ENCODE results near the gene ITFG2. TPM values are rescaled to one million over a fixed set of nuclear protein-coding genes. Genes with fewer than 3 reads are reported as not detected.

Gene ITFG2
- total RNA-seq, 4 donors from 2014 or later, result 29.5 to 90.6 (median 48.4) TPM

DNA sequence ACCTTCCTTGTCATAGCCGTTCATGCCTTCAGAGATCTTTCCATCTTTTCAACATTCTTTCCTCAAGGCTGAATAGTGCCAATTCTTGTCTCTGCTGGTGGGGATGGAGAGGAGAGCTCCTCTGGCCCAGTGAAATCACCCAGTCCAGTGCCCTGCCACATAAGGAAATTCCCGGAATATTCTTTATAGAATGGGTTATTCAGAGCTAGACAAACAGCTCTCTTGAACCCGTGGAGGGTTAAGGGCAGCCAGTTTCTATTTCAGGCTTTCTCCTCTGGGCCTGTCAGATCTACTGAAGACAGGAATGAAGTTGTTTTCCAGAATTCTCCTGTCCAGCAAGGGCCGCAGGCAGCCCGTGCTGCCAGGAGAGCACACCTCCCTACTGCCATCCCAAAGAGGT is 30.5 kb downstream of the ITFG2 start:
- in situ Hi-C loops (cut with MboI; ENCODE audit: low pct_ligation_motif_present in 1 of 4, low pct_unique_long_range_greater_than_20kb in 1 of 4, low sequenced_read_pairs in 3 of 4) (no loop called here), intact Hi-C loops (cut with DNase I; ENCODE audit: low total_unique reads) (no loop called here)
- Histone ChIP-seq H3K27me3 (no peaks in the 10 kb centered on the region), H3K36me3 (no peaks in the 10 kb centered on the region), H3K4me3 (no peak overlapping the region), H3K4me1 (no peaks in the 10 kb centered on the region), H3K27ac (peak overlapping the region in 2 of 4 donors; percentile 7 to 30), H3K9me3 (no peaks in the 10 kb centered on the region)
- no peak for TF ChIP-seq POLR2AphosphoS5 (IDR thresholded peaks at IDR 0.05)
- TF ChIP-seq EP300 (IDR thresholded peaks at IDR 0.05; ENCODE audit: low read depth), result no peak
- no peak for TF ChIP-seq POLR2A (IDR thresholded peaks at IDR 0.05)
- TF ChIP-seq, protein P1, sequence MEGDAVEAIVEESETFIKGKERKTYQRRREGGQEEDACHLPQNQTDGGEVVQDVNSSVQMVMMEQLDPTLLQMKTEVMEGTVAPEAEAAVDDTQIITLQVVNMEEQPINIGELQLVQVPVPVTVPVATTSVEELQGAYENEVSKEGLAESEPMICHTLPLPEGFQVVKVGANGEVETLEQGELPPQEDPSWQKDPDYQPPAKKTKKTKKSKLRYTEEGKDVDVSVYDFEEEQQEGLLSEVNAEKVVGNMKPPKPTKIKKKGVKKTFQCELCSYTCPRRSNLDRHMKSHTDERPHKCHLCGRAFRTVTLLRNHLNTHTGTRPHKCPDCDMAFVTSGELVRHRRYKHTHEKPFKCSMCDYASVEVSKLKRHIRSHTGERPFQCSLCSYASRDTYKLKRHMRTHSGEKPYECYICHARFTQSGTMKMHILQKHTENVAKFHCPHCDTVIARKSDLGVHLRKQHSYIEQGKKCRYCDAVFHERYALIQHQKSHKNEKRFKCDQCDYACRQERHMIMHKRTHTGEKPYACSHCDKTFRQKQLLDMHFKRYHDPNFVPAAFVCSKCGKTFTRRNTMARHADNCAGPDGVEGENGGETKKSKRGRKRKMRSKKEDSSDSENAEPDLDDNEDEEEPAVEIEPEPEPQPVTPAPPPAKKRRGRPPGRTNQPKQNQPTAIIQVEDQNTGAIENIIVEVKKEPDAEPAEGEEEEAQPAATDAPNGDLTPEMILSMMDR (IDR thresholded peaks at IDR 0.05), result no peak
- DNase-seq, result no peak
- 84 to 90% methylated on average over 4 to 5 of the region's 5 CpGs for WGBS, 2 donors (ENCODE audit: low coverage in 1 of 2)

DNA sequence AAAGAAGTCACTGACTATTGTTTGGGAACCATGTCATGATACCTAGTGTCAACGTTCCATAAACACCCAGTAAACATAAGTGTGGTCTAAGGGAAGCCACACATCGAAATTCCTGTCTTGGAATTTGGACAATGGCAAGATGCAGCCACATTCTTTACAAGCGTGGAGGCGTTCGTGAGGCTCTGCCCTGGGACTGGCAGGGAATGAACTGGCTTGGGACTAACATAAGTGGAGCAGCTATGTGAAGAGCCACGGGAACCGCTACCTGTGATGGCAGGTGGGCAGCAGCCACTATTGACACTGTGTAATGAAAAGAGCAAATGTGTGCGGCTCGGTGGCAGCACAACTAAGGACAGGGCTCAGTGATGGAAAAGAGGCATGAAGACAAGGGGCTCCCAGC is 32.3 kb downstream of the ITFG2 start:
- DNase-seq, result no peak
- H3K27ac ChIP-seq, result peak overlapping the region in 1 of 4 donors; percentile 30
- 82 to 89% methylated on average over 6 to 9 of the region's 9 CpGs for WGBS, 2 donors (ENCODE audit: low coverage in 1 of 2)
- intact Hi-C loops (cut with DNase I; ENCODE audit: low total_unique reads) (no loop called here), in situ Hi-C loops (cut with MboI; ENCODE audit: low pct_ligation_motif_present in 1 of 4, low pct_unique_long_range_greater_than_20kb in 1 of 4, low sequenced_read_pairs in 3 of 4) (no loop called here)
- TF ChIP-seq EP300 (IDR thresholded peaks at IDR 0.05; ENCODE audit: low read depth), result no peak
- TF ChIP-seq, protein P1 (IDR thresholded peaks at IDR 0.05), result no peak
- no peak for TF ChIP-seq POLR2AphosphoS5 (IDR thresholded peaks at IDR 0.05)
- no peak for TF ChIP-seq POLR2A (IDR thresholded peaks at IDR 0.05)
- no peaks in the 10 kb centered on the region for H3K27me3 ChIP-seq
- H3K9me3 ChIP-seq, result no peaks in the 10 kb centered on the region
- peaks cover 0 to 5% (median 0%) of the 10 kb centered on the region in 4 donors for H3K4me1 ChIP-seq
- H3K4me3 ChIP-seq, result no peak overlapping the region
- H3K36me3 ChIP-seq, result no peaks in the 10 kb centered on the region

DNA sequence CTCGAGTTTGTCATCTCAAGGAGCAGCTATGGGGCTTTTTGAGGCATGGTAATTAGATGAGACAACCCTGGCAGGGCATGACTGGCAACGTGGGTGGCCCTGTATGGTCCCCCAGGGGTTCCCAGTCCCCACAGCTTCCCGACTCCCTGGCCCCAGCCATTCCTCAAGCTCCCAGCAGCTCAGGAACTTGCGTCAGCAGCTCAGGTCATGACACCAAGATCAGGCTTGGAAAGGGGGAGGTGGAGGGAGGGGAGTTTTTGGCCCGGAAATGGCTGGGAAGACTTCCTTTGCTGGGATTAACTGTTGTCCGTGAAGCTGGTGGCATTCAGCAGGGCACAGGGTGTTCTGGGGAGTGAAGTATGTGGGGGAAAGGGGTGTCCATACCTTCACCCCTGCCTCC is 32.8 kb downstream of the ITFG2 start:
- no peak for DNase-seq
- intact Hi-C loops (cut with DNase I; ENCODE audit: low total_unique reads), result no loop called here
- Histone ChIP-seq H3K27me3 (no peaks in the 10 kb centered on the region), H3K4me3 (no peak overlapping the region), H3K4me1 (peaks cover 0 to 10% (median 0%) of the 10 kb centered on the region in 4 donors), H3K36me3 (no peaks in the 10 kb centered on the region), H3K27ac (peak overlapping the region in 1 of 4 donors; percentile 30), H3K9me3 (no peaks in the 10 kb centered on the region)
- WGBS, 2 donors (ENCODE audit: low coverage in 1 of 2), result 56% methylated on average over 6 of the region's 6 CpGs; no CpG with 5 or more reads in 1 of the 2 donors
- in situ Hi-C loops (cut with MboI; ENCODE audit: low pct_ligation_motif_present in 1 of 4, low pct_unique_long_range_greater_than_20kb in 1 of 4, low sequenced_read_pairs in 3 of 4), result no loop called here
- TF ChIP-seq EP300 (IDR thresholded peaks at IDR 0.05; ENCODE audit: low read depth) (no peak), POLR2A (IDR thresholded peaks at IDR 0.05) (no peak), POLR2AphosphoS5 (IDR thresholded peaks at IDR 0.05) (no peak)
- TF ChIP-seq, protein P1 (IDR thresholded peaks at IDR 0.05), result no peak

GRCh38 chr12:2851931-2852330 is 39.5 kb downstream of the ITFG2 start:
- in situ Hi-C loops (cut with MboI; ENCODE audit: low pct_ligation_motif_present in 1 of 4, low pct_unique_long_range_greater_than_20kb in 1 of 4, low sequenced_read_pairs in 3 of 4) (loop anchor here (25.0 kb wide), 1 partner anchor 185 kb away; no protein-coding TSS in a partner anchor), intact Hi-C loops (cut with DNase I; ENCODE audit: low total_unique reads) (loop anchor here (10.0 kb wide), 1 partner anchor 93 kb away; no protein-coding TSS in a partner anchor)
- no peak for DNase-seq
- Histone ChIP-seq H3K27me3 (no peaks in the 10 kb centered on the region), H3K36me3 (no peaks in the 10 kb centered on the region), H3K4me1 (peaks cover 0 to 33% (median 14%) of the 10 kb centered on the region in 4 donors), H3K27ac (no peak overlapping the region), H3K9me3 (no peaks in the 10 kb centered on the region), H3K4me3 (no peak overlapping the region)
- TF ChIP-seq EP300 (IDR thresholded peaks at IDR 0.05; ENCODE audit: low read depth) (no peak), POLR2A (IDR thresholded peaks at IDR 0.05) (no peak), POLR2AphosphoS5 (IDR thresholded peaks at IDR 0.05) (no peak)
- TF ChIP-seq, protein P1 (IDR thresholded peaks at IDR 0.05), result no peak
- WGBS, 2 donors (ENCODE audit: low coverage in 1 of 2), result 89 to 93% methylated on average over 2 to 3 of the region's 3 CpGs
